Neuronal stem cell (in vitro differentiated cells): ENCODE data around the gene HOXB7.
A peak's percentile ranks its signal among the peaks of the same experiment; 100 is the strongest.

ENCODE experiments used
- DNase-seq: peaks from one replicate; pipeline ENCODE4 v3.0.0-alpha.2; 2013; ENCODE audit warnings: low spot score
- H2AFZ ChIP-seq: one replicate; pipeline ENCODE4 v1.6.1; 2013; ENCODE audit warnings: mild to moderate bottlenecking, low read length, inconsistent platforms
- H2AK5ac ChIP-seq: 2 replicates; pipeline ENCODE4 v1.6.1; 2013; ENCODE audit warnings: low read depth, mild to moderate bottlenecking, inconsistent platforms, low read length, moderate library complexity, mixed read lengths
- H2BK120ac ChIP-seq: 2 replicates; pipeline ENCODE4 v1.6.1; 2013; ENCODE audit warnings: low read depth, mild to moderate bottlenecking, inconsistent platforms, low read length, moderate library complexity, mixed read lengths
- H2BK12ac ChIP-seq: one replicate; pipeline ENCODE4 v1.6.1; 2013; ENCODE audit warnings: low read length, inconsistent platforms
- H2BK15ac ChIP-seq: 2 replicates; pipeline ENCODE4 v1.6.1; 2013; ENCODE audit warnings: mild to moderate bottlenecking, low read length, inconsistent platforms, mixed read lengths
- H2BK5ac ChIP-seq: one replicate; pipeline ENCODE4 v1.6.1; 2013; ENCODE audit warnings: inconsistent platforms, mild to moderate bottlenecking, low read length, moderate library complexity
- H3K14ac ChIP-seq: one replicate; pipeline ENCODE4 v1.6.1; 2013; ENCODE audit warnings: low read length, inconsistent platforms
- H3K18ac ChIP-seq: 2 replicates; pipeline ENCODE4 v1.6.1; 2013; ENCODE audit warnings: low read length, inconsistent platforms
- H3K23ac ChIP-seq: 2 replicates; pipeline ENCODE4 v1.6.1; 2013; ENCODE audit warnings: low read depth, mild to moderate bottlenecking, mixed read lengths, low read length, inconsistent platforms; ENCODE audit not compliant: poor library complexity
- H3K27ac ChIP-seq: replicated peaks from 3 replicates; pipeline ENCODE4 v1.5.1; 2013; ENCODE audit warnings: low read length, inconsistent platforms
- H3K27me3 ChIP-seq, 3 experiments: 2 replicates each; pipeline ENCODE4 v1.6.1; 2013; ENCODE audit warnings: low read length in 3 of 3, mild to moderate bottlenecking in 2 of 3, inconsistent platforms in 1 of 3, low read depth in 1 of 3, mixed read lengths in 1 of 3, moderate library complexity in 1 of 3; ENCODE audit not compliant: control insufficient read depth in 3 of 3, insufficient read depth in 3 of 3
- H3K36me3 ChIP-seq, 2 donors: replicated peaks in 1 of 2; 2 replicates each; pipeline ENCODE4 v1.6.1; 2013; ENCODE audit warnings: low read length in 2 of 2; ENCODE audit not compliant: control insufficient read depth in 2 of 2, insufficient read depth in 2 of 2
- H3K4ac ChIP-seq: 2 replicates; pipeline ENCODE4 v1.6.1; 2013; ENCODE audit warnings: inconsistent platforms, mild to moderate bottlenecking, low read length, moderate library complexity
- H3K4me1 ChIP-seq, 2 donors: 1 replicate in 1 of 2; 2 replicates in 1 of 2; pipeline ENCODE4 v1.6.1; 2013; ENCODE audit warnings: low read length in 2 of 2, low read depth in 1 of 2; ENCODE audit not compliant: control insufficient read depth in 2 of 2, insufficient read depth in 1 of 2
- H3K4me2 ChIP-seq: one replicate; pipeline ENCODE4 v1.6.1; 2013; ENCODE audit warnings: mild to moderate bottlenecking, low read length, inconsistent platforms; ENCODE audit not compliant: insufficient read depth, poor library complexity, severe bottlenecking
- H3K4me3 ChIP-seq, 2 donors: 2 replicates each; pipeline ENCODE4 v1.5.1; 2013; ENCODE audit warnings: low read length in 2 of 2, mild to moderate bottlenecking in 2 of 2, inconsistent platforms in 1 of 2, moderate library complexity in 1 of 2
- H3K79me1 ChIP-seq: one replicate; pipeline ENCODE4 v1.6.1; 2013; ENCODE audit warnings: low read depth, mild to moderate bottlenecking, inconsistent platforms, low read length, moderate library complexity
- H3K9ac ChIP-seq: one replicate; pipeline ENCODE4 v1.6.1; 2013; ENCODE audit warnings: mild to moderate bottlenecking, low read depth, low read length, inconsistent platforms; ENCODE audit not compliant: poor library complexity
- H3K9me3 ChIP-seq, 2 donors: replicated peaks in 1 of 2; 2 replicates each; pipeline versions ENCODE3 to v1.6.1; 2013; ENCODE audit warnings: low read length in 2 of 2, mild to moderate bottlenecking in 2 of 2, inconsistent platforms in 1 of 2, low read depth in 1 of 2, mixed read lengths in 1 of 2, moderate library complexity in 1 of 2; ENCODE audit not compliant: control insufficient read depth in 2 of 2, insufficient read depth in 1 of 2
- H4K8ac ChIP-seq: one replicate; pipeline ENCODE4 v1.6.1; 2013; ENCODE audit warnings: low read depth, mild to moderate bottlenecking, inconsistent platforms, low read length, moderate library complexity
- H4K91ac ChIP-seq: one replicate; pipeline ENCODE4 v1.6.1; 2013; ENCODE audit warnings: low read length, low read depth, mild to moderate bottlenecking, inconsistent platforms; ENCODE audit not compliant: poor library complexity
- WGBS, 2 donors: extraction: QIAGEN DNeasy Blood & Tissue Kit; methylation state at CpG; one replicate each; pipeline ENCODE4 v1.1.7; 2013; ENCODE audit warnings: missing lambda C conversion rate in 2 of 2, mixed read lengths in 1 of 2; ENCODE audit not compliant: insufficient read length in 2 of 2, insufficient replicate concordance in 1 of 2; ENCODE audit errors: extremely low coverage in 2 of 2; 5-methylcytosine and 5-hydroxymethylcytosine counted together

Gene HOXB7

GRCh38 chr17:48642059-48642842, 31.4 kb upstream of the HOXB7 start:
- no peak overlapping the region for H2BK120ac ChIP-seq
- no peak overlapping the region for H3K4me2 ChIP-seq
- no peak overlapping the region for H4K91ac ChIP-seq
- H2BK15ac ChIP-seq, result no peak overlapping the region
- H4K8ac ChIP-seq, result no peak overlapping the region
- H2BK5ac ChIP-seq, result no peak overlapping the region
- H3K4ac ChIP-seq, result no peak overlapping the region
- H3K9ac ChIP-seq, result no peak overlapping the region
- no peak overlapping the region for H2AFZ ChIP-seq
- no peaks in the 10 kb centered on the region for H3K36me3 ChIP-seq
- no CpG with 5 or more reads among the region's 58 CpGs for WGBS, 2 donors
- H3K14ac ChIP-seq, result no peak overlapping the region
- peak overlapping the region; percentile 44 for H3K23ac ChIP-seq
- H3K27me3 ChIP-seq, result peaks cover 60 to 100% (median 100%) of the 10 kb centered on the region in 3 experiments
- no peak for DNase-seq
- H2BK12ac ChIP-seq, result no peak overlapping the region
- no peak overlapping the region for H2AK5ac ChIP-seq
- no peak overlapping the region for H3K4me3 ChIP-seq
- no peak overlapping the region for H3K27ac ChIP-seq
- no peaks in the 10 kb centered on the region for H3K4me1 ChIP-seq
- peaks cover 2 to 3% of the 10 kb centered on the region in 2 donors for H3K9me3 ChIP-seq
- no peaks in the 10 kb centered on the region for H3K79me1 ChIP-seq
- H3K18ac ChIP-seq, result no peak overlapping the region

- Histone ChIP-seq H3K27me3 (peaks cover 57 to 100% (median 100%) of the 10 kb centered on the region in 3 experiments), H3K4me1 (no peaks in the 10 kb centered on the region), H2BK5ac (no peak overlapping the region), H3K18ac (no peak overlapping the region), H3K79me1 (no peaks in the 10 kb centered on the region), H4K91ac (no peak overlapping the region), H3K27ac (no peak overlapping the region), H3K23ac (no peak overlapping the region), H3K36me3 (no peaks in the 10 kb centered on the region), H3K9ac (no peak overlapping the region), H2BK120ac (no peak overlapping the region), H2BK15ac (no peak overlapping the region), H4K8ac (no peak overlapping the region), H2BK12ac (no peak overlapping the region), H2AFZ (no peak overlapping the region), H3K14ac (no peak overlapping the region), H3K9me3 (peaks cover 2 to 3% of the 10 kb centered on the region in 2 donors), H3K4me2 (no peak overlapping the region), H2AK5ac (no peak overlapping the region), H3K4ac (no peak overlapping the region), H3K4me3 (no peak overlapping the region)
- DNase-seq, result no peak
- WGBS, 2 donors, result no CpG with 5 or more reads among the region's 29 CpGs
Observed at GRCh38 chr17:48641541-48642058, 30.8 kb upstream of the HOXB7 start.

- Histone ChIP-seq H3K9me3 (peaks cover 2 to 3% of the 10 kb centered on the region in 2 donors), H2BK15ac (no peak overlapping the region), H3K4me3 (no peak overlapping the region), H3K14ac (no peak overlapping the region), H2BK5ac (no peak overlapping the region), H3K4me2 (no peak overlapping the region), H3K23ac (no peak overlapping the region), H2BK120ac (no peak overlapping the region), H3K4ac (no peak overlapping the region), H3K36me3 (no peaks in the 10 kb centered on the region), H3K27me3 (peaks cover 53 to 100% (median 98%) of the 10 kb centered on the region in 3 experiments), H3K79me1 (no peaks in the 10 kb centered on the region), H2BK12ac (no peak overlapping the region), H3K4me1 (no peaks in the 10 kb centered on the region), H2AK5ac (no peak overlapping the region), H3K18ac (no peak overlapping the region), H4K8ac (no peak overlapping the region), H4K91ac (no peak overlapping the region), H2AFZ (no peak overlapping the region), H3K27ac (no peak overlapping the region), H3K9ac (no peak overlapping the region)
- no peak for DNase-seq
- no CpG with 5 or more reads among the region's 1 CpG for WGBS, 2 donors
Observed at GRCh38 chr17:48640858-48641180, 30.0 kb upstream of the HOXB7 start.

- no peak overlapping the region for H3K23ac ChIP-seq
- H2AFZ ChIP-seq, result no peak overlapping the region
- no peak for DNase-seq
- H3K4me2 ChIP-seq, result no peak overlapping the region
- no peaks in the 10 kb centered on the region for H3K36me3 ChIP-seq
- no peak overlapping the region for H3K4me3 ChIP-seq
- no peaks in the 10 kb centered on the region for H3K79me1 ChIP-seq
- H3K27ac ChIP-seq, result no peak overlapping the region
- no peak overlapping the region for H2AK5ac ChIP-seq
- no peak overlapping the region for H2BK5ac ChIP-seq
- H3K4me1 ChIP-seq, result no peaks in the 10 kb centered on the region
- H3K14ac ChIP-seq, result no peak overlapping the region
- no peak overlapping the region for H4K91ac ChIP-seq
- H2BK120ac ChIP-seq, result no peak overlapping the region
- no peak overlapping the region for H3K18ac ChIP-seq
- no peak overlapping the region for H4K8ac ChIP-seq
- no peak overlapping the region for H3K4ac ChIP-seq
- peaks cover 2 to 3% of the 10 kb centered on the region in 2 donors for H3K9me3 ChIP-seq
- no peak overlapping the region for H3K9ac ChIP-seq
- H3K27me3 ChIP-seq, result peaks cover 53 to 100% (median 98%) of the 10 kb centered on the region in 3 experiments
- WGBS, 2 donors, result no CpG with 5 or more reads among the region's 6 CpGs
- no peak overlapping the region for H2BK12ac ChIP-seq
- H2BK15ac ChIP-seq, result no peak overlapping the region
Observed at GRCh38 chr17:48639982-48640857, 29.4 kb upstream of the HOXB7 start.
